Upper lobe of left lung (tissue), 4 donors: ENCODE results near the gene PIH1D2.

Experiments
- CTCF ChIP-seq, 6 experiments: fragments of 450-650 bp in 4 of 6; fragments of 200-600 bp in 2 of 6; sonication (generic) in 2 of 6; IDR thresholded peaks; one replicate each; pipeline ENCODE4 v1.5.1; 2016 to 2019; ENCODE audit warnings: antibody characterized with exemption in 6 of 6
- EP300 ChIP-seq, 4 donors: sonication (generic); formaldehyde crosslinking; IDR thresholded peaks; one replicate each; pipeline ENCODE4 v1.5.1; 2017; ENCODE audit warnings: antibody characterized with exemption in 4 of 4, control low read depth in 2 of 4
- POLR2A ChIP-seq, 4 donors: fragments of 450-650 bp; IDR thresholded peaks; one replicate each; pipeline ENCODE4 v1.5.1; 2016 to 2017; ENCODE audit warnings: antibody characterized with exemption in 4 of 4, mild to moderate bottlenecking in 2 of 4
- POLR2AphosphoS5 ChIP-seq, 2 donors: sonication (generic); formaldehyde crosslinking; IDR thresholded peaks; one replicate each; pipeline ENCODE4 v1.5.1; 2017; ENCODE audit warnings: antibody characterized with exemption in 2 of 2

DNA sequence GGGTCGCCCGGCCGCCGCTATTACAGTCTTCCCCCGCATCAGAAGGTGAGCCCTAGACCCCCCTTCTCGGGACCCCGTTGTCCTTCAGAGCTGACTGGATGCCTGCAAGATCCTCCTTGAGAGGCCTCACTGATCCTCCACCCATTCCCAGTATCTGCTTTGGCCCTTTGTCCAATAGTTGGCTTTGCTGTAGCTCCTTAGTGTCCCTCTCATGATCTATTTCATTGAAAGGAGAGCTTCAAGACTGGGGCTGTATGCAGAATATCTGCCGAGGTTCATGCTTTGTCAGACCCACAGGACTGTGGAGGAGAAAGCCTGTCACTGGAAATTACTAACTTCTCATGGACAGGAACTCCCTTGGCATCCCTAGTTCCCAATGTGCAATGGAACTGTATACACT is 48.1 kb downstream of the PIH1D2 start:
- TF ChIP-seq CTCF (IDR thresholded peaks at IDR 0.05) (no peak), POLR2AphosphoS5 (IDR thresholded peaks at IDR 0.05) (no peak), POLR2A (IDR thresholded peaks at IDR 0.05) (no peak), EP300 (IDR thresholded peaks at IDR 0.05) (no peak)
